ENCODE measurements around the gene SYCE1L.

The SYCE1L gene

GRCh38 chr16:77213542-77214106 is 14.4 kb downstream of the SYCE1L start:
- H3K4me3 ChIP-seq (ENCODE audit: control insufficient read depth, low read depth, low read length): no peak overlapping the region
- no peak for TF ChIP-seq CTCF (conservative IDR thresholded peaks at IDR 0.05; ENCODE audit: control insufficient read depth, insufficient read depth, low read depth, low read length)
- DNase-seq (ENCODE audit: low read depth): peak; percentile 97

DNA sequence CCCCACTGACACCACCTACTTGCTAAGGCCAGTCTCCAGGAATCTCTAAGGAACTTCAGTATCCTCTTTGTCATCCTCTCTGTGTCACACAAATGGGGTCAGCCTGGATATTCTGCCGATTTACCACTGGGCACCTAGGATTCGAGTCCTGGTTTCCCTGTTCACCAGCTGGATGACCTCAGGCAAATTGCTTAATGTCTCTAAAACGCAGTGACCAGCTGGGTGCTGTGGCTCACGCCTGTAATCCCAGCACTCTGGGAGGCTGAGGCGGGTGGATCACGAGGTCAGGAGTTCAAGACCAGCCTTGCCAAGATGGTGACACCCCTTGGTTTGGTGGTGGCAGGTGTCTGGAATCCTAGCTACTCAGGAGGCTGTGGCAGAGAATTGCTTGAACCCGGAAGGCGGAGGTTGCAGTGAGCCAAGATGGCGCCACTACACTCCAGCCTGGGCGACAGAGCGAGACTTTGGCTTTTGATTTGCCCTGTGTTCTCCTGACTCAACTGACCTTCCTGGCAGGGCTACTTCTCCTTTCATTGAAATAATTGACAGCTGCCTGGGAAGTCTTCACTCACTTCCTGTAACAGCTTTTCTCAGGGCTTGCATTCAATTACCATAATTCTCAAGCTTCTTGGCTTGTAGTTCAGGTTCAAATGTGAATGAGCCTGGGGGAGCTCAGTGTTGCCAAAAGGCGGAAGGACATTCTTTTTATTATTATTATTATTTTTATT is 15.4 kb downstream of the SYCE1L start:
- peak; percentile 8 for DNase-seq (ENCODE audit: low read depth)
- no peak overlapping the region for H3K4me3 ChIP-seq (ENCODE audit: control insufficient read depth, low read depth, low read length)
- no peak for TF ChIP-seq CTCF (conservative IDR thresholded peaks at IDR 0.05; ENCODE audit: control insufficient read depth, insufficient read depth, low read depth, low read length)

DNA sequence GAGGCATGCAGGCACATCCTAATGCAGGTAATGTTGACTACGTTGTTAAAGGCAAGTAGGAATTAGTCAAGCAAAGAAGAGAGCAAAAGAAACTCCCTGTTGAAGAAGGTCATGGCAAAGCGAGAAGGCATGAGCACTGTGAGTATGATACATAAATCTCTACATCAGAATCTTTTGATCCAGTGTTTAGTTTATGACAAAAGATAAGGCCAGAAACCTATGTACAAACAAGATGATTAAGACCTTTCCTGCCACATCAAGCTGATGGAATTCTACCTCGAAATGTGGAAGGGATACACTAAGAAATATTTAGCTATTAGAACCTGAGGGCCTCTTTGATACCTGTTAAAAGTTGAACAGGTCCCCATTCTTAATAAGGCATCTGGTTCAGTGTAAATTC is 20.2 kb downstream of the SYCE1L start:
- no peak for TF ChIP-seq CTCF (conservative IDR thresholded peaks at IDR 0.05; ENCODE audit: control insufficient read depth, insufficient read depth, low read depth, low read length)
- DNase-seq (ENCODE audit: low read depth): no peak
- no peak overlapping the region for H3K4me3 ChIP-seq (ENCODE audit: control insufficient read depth, low read depth, low read length)

GRCh38 chr16:77220427-77220826 is 21.2 kb downstream of the SYCE1L start:
- no peak overlapping the region for H3K4me3 ChIP-seq (ENCODE audit: control insufficient read depth, low read depth, low read length)
- TF ChIP-seq CTCF (conservative IDR thresholded peaks at IDR 0.05; ENCODE audit: control insufficient read depth, insufficient read depth, low read depth, low read length): no peak
- no peak for DNase-seq (ENCODE audit: low read depth)

DNA sequence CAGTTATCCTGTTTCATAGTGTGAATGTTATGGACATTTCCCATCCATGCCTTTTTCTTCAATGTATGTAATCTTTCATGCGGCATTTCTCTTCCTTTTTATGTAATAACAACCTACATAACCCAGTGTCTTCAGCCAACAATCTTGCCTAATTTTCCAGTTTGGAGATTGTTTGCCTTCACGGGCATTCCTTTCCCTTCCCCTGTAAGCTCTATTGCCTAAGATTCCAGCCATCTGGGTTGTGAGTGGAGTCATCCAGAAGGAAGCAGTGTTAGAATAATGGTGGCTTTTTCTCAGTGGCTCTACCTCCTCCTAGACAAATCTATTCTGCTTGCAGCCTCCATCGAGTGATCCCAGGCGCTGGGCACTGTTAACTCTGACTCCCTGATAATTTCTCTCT is 22.3 kb downstream of the SYCE1L start:
- no peak for TF ChIP-seq CTCF (conservative IDR thresholded peaks at IDR 0.05; ENCODE audit: control insufficient read depth, insufficient read depth, low read depth, low read length)
- DNase-seq (ENCODE audit: low read depth): no peak
- no peak overlapping the region for H3K4me3 ChIP-seq (ENCODE audit: control insufficient read depth, low read depth, low read length)

DNA sequence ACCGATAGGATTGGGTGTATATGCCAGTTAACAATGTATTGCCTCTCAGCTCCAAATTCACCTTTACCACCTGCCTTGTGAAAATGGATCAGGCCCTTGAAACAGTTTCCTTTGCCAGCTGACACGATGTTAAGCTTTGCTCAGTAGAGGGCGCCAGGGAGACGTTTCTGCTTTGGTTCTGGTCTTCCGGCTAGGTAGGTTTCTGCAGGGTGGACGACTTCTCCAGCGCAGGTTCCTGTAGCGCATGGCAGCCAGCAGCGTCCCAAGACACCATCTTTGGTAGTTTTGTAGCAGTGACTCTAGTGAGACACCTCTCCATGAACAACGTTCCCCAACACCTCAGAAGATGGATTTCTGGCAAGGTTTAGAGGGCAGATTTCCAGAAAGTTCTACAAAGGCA is 24.0 kb downstream of the SYCE1L start:
- no peak overlapping the region for H3K4me3 ChIP-seq (ENCODE audit: control insufficient read depth, low read depth, low read length)
- no peak for DNase-seq (ENCODE audit: low read depth)
- TF ChIP-seq CTCF (conservative IDR thresholded peaks at IDR 0.05; ENCODE audit: control insufficient read depth, insufficient read depth, low read depth, low read length): peak; percentile 47
